HCT116 (cell line): ENCODE measurements around the gene CNPY1. TPM values are rescaled to one million over a fixed set of nuclear protein-coding genes. Genes with fewer than 3 reads are reported as not detected.

ENCODE experiments used
- ATAC-seq: fragments of 200-7000 bp; cut with Tn5 transposase; 2 replicates; pipeline ENCODE4 v1.9.1; 2020; ENCODE audit warnings: mild to moderate bottlenecking, moderate library complexity
- BruUV-seq: library from RNA; stranded (reverse); fragments of 400-500 nt; replicated peaks from 2 replicates; lab custom pipeline; 2021; lab: Mats Ljungman, UMichigan
- CTCF ChIA-PET: fragments of 300-600 bp; sonication (Branson Sonifier 250); formaldehyde crosslinking; loops from one replicate; lab custom pipeline; 2021; ENCODE audit warnings: antibody characterized with exemption; lab: Charles Lee
- POLR2A ChIA-PET: fragments of 300-600, 350-600 bp; sonication (Branson Sonifier 250); formaldehyde crosslinking; loops from one replicate; lab custom pipeline; 2021; ENCODE audit warnings: antibody characterized with exemption; lab: Charles Lee
- RAD21 ChIA-PET, 2 experiments: fragments of 300-600 bp; sonication (Branson Sonifier 250); formaldehyde crosslinking; loops; one replicate each; lab custom pipeline; 2023; ENCODE audit warnings: low total read pairs in 2 of 2; ENCODE audit not compliant: uncharacterized antibody in 2 of 2, unreplicated experiment in 2 of 2, low non-redundant PET in 1 of 2; lab: Charles Lee
- DNase-seq: peaks from one replicate; pipeline ENCODE4 v3.0.0-alpha.2; 2010; ENCODE audit warnings: low read depth, low spot score
- H2AFZ ChIP-seq: fragments of 200-600 bp; shearing (Covaris generic), sonication (generic); 2 replicates; pipeline ENCODE4 v1.6.1; 2017; ENCODE audit warnings: low read depth, mixed run types, mixed read lengths, antibody characterized with exemption, low read length; ENCODE audit not compliant: poor library complexity, severe bottlenecking
- H3K27ac ChIP-seq: 2 replicates; pipeline ENCODE4 v1.5.1; 2012; ENCODE audit warnings: low read depth, low read length
- H3K27me3 ChIP-seq: fragments of 200-600 bp; sonication (generic); 2 replicates; pipeline ENCODE4 v1.6.1; 2016; ENCODE audit warnings: mixed run types, low read length, mixed read lengths; ENCODE audit not compliant: insufficient read depth
- H3K36me3 ChIP-seq, 2 experiments: fragments of 200-500 bp in 1 of 2; fragments of 200-600 bp in 1 of 2; sonication (Bioruptor generic) in 1 of 2; sonication (generic) in 1 of 2; 2 replicates each; pipeline versions ENCODE4 v1.5.1 to v1.6.1; 2014 to 2016; ENCODE audit warnings: low read length in 2 of 2, inconsistent platforms in 1 of 2, mixed read lengths in 1 of 2, mixed run types in 1 of 2; ENCODE audit not compliant: insufficient read depth in 2 of 2, control insufficient read depth in 1 of 2
- H3K4me1 ChIP-seq, 2 experiments: fragments of 200-600 bp in 1 of 2; sonication (generic) in 1 of 2; 2 replicates each; pipeline versions ENCODE4 v1.5.1 to v1.6.1; 2012 to 2017; ENCODE audit warnings: low read length in 2 of 2, inconsistent platforms in 1 of 2, mild to moderate bottlenecking in 1 of 2, mixed read lengths in 1 of 2, mixed run types in 1 of 2, moderate library complexity in 1 of 2; ENCODE audit not compliant: insufficient read depth in 2 of 2, control insufficient read depth in 1 of 2
- H3K4me2 ChIP-seq: fragments of 200-600 bp; sonication (generic); 2 replicates; pipeline ENCODE4 v1.6.1; 2017; ENCODE audit warnings: mixed run types, low read length, mixed read lengths
- H3K4me3 ChIP-seq, 2 experiments: fragments of 200-600 bp in 1 of 2; sonication (generic) in 1 of 2; replicated peaks in 1 of 2; 2 replicates each; pipeline ENCODE4 v1.5.1; 2011 to 2016; ENCODE audit warnings: low read length in 2 of 2, control low read depth in 1 of 2, low read depth in 1 of 2, mild to moderate bottlenecking in 1 of 2, mixed read lengths in 1 of 2, mixed run types in 1 of 2
- H3K79me2 ChIP-seq: fragments of 200-600 bp; sonication (generic); 2 replicates; pipeline ENCODE4 v1.6.1; 2017; ENCODE audit warnings: mild to moderate bottlenecking, mixed run types, low read length, moderate library complexity, mixed read lengths; ENCODE audit not compliant: insufficient read depth
- H3K9ac ChIP-seq: fragments of 200-600 bp; sonication (generic); 2 replicates; pipeline ENCODE4 v1.6.1; 2016; ENCODE audit warnings: low read length, mixed read lengths
- H3K9me2 ChIP-seq: fragments of 200-600 bp; sonication (generic), shearing (Covaris generic); 2 replicates; pipeline ENCODE4 v1.6.1; 2017; ENCODE audit warnings: mixed run types, mild to moderate bottlenecking, moderate library complexity; ENCODE audit not compliant: insufficient read depth
- H3K9me3 ChIP-seq, 2 experiments: fragments of 200-500 bp in 1 of 2; fragments of 200-600 bp in 1 of 2; sonication (Bioruptor generic) in 1 of 2; sonication (generic) in 1 of 2; 2 replicates each; pipeline ENCODE4 v1.6.1; 2014 to 2017; ENCODE audit warnings: low read length in 2 of 2, mixed read lengths in 2 of 2, inconsistent platforms in 1 of 2, low read depth in 1 of 2, mild to moderate bottlenecking in 1 of 2, mixed run types in 1 of 2, moderate library complexity in 1 of 2; ENCODE audit not compliant: control insufficient read depth in 1 of 2, insufficient read depth in 1 of 2
- H4K20me1 ChIP-seq: fragments of 200-600 bp; sonication (generic), shearing (Covaris generic); 2 replicates; pipeline ENCODE4 v1.6.1; 2017; ENCODE audit warnings: mixed run types, mild to moderate bottlenecking, moderate library complexity; ENCODE audit not compliant: insufficient read depth
- CEBPB ChIP-seq: IDR thresholded peaks from 2 replicates; pipeline ENCODE4 v1.6.1; 2012; ENCODE audit warnings: low read depth
- EGR1 ChIP-seq: IDR thresholded peaks from 2 replicates; pipeline ENCODE4 v1.6.1; 2012; ENCODE audit warnings: low read depth
- ELF1 ChIP-seq: IDR thresholded peaks from 2 replicates; pipeline ENCODE4 v1.6.1; 2012; ENCODE audit warnings: low read depth, borderline replicate concordance
- EZH2 ChIP-seq: fragments of 200-600 bp; sonication (generic); IDR thresholded peaks from 2 replicates; pipeline ENCODE4 v1.6.1; 2017; ENCODE audit warnings: antibody characterized with exemption, mixed run types
- EZH2phosphoT487 ChIP-seq: fragments of 200-600 bp; IDR thresholded peaks from 2 replicates; pipeline ENCODE4 v1.6.1; 2018; ENCODE audit warnings: antibody characterized with exemption, borderline replicate concordance
- FOSL1 ChIP-seq: IDR thresholded peaks from 2 replicates; pipeline ENCODE4 v1.6.1; 2012; ENCODE audit warnings: low read depth
- JUND ChIP-seq: IDR thresholded peaks from 2 replicates; pipeline ENCODE4 v1.6.1; 2012
- POLR2A ChIP-seq: IDR thresholded peaks from 2 replicates; pipeline ENCODE4 v1.7.0; 2011; ENCODE audit warnings: borderline replicate concordance; ENCODE audit not compliant: insufficient read depth, insufficient read length; ENCODE audit errors: extremely low read depth
- POLR2AphosphoS5 ChIP-seq: IDR thresholded peaks from 2 replicates; pipeline ENCODE4 v1.6.1; 2011; ENCODE audit warnings: mild to moderate bottlenecking, low read depth, low read length, moderate library complexity
- RAD21 ChIP-seq: IDR thresholded peaks from 2 replicates; pipeline ENCODE4 v1.6.1; 2012; ENCODE audit warnings: low read depth, mild to moderate bottlenecking
- REST ChIP-seq: IDR thresholded peaks from 2 replicates; pipeline ENCODE4 v1.6.1; 2012; ENCODE audit warnings: low read depth
- SIN3A ChIP-seq: IDR thresholded peaks from 2 replicates; pipeline ENCODE4 v1.6.1; 2012; ENCODE audit warnings: low read depth
- SRF ChIP-seq: IDR thresholded peaks from 2 replicates; pipeline ENCODE4 v1.6.1; 2012; ENCODE audit warnings: low read depth
- TCF7L2 ChIP-seq: IDR thresholded peaks from 2 replicates; pipeline ENCODE4 v1.7.0; 2011; ENCODE audit warnings: borderline replicate concordance, inconsistent platforms; ENCODE audit not compliant: insufficient read depth, insufficient read length; ENCODE audit errors: extremely low read depth
- YY1 ChIP-seq: IDR thresholded peaks from 2 replicates; pipeline ENCODE4 v1.6.1; 2011; ENCODE audit warnings: low read length, low read depth, moderate library complexity, mild to moderate bottlenecking; ENCODE audit not compliant: insufficient replicate concordance; ENCODE audit errors: extremely low read depth
- ZBTB33 ChIP-seq: IDR thresholded peaks from 2 replicates; pipeline ENCODE4 v1.6.1; 2011; ENCODE audit warnings: mild to moderate bottlenecking, low read length, moderate library complexity; ENCODE audit not compliant: insufficient replicate concordance; ENCODE audit errors: extremely low read depth
- ZFX ChIP-seq: fragments of 450-650 bp; IDR thresholded peaks from 2 replicates; pipeline ENCODE4 v1.6.1; 2017
- ZNF274 ChIP-seq: fragments of 200-500 bp; sonication (Bioruptor generic); IDR thresholded peaks from 2 replicates; pipeline ENCODE4 v1.6.1; 2014; ENCODE audit warnings: mild to moderate bottlenecking, low read depth, low read length, inconsistent platforms
- intact Hi-C: fragments of 100-400 bp; cut with micrococcal nuclease; formaldehyde crosslinking; loops from 2 replicates; pipeline ENCODE4 v1.10.0; 2022
- total RNA-seq: library from RNA; stranded (reverse); gene quantifications from one replicate; pipeline ENCODE4 v1.2.1, GENCODE V29; 2021; ENCODE audit not compliant: unreplicated experiment
- TF ChIP-seq, protein P1 (sequence below): IDR thresholded peaks from 2 replicates; pipeline ENCODE4 v1.6.1; 2012
- TF ChIP-seq, protein P2 (sequence below): IDR thresholded peaks from 2 replicates; pipeline ENCODE4 v1.6.1; 2012

CNPY1 gene
- total RNA-seq, 1 experiment from 2014 or later, result not detected

- H3K4me3 ChIP-seq, result no peak overlapping the region
- ATAC-seq (no peak), DNase-seq (no peak)
- no peaks in the 10 kb centered on the region for H3K9me2 ChIP-seq
- POLR2A ChIA-PET, result no interaction called here
- no peak overlapping the region for H2AFZ ChIP-seq
- H3K79me2 ChIP-seq, result no peaks in the 10 kb centered on the region
- no TSS peak for BruUV-seq
- no peaks in the 10 kb centered on the region for H4K20me1 ChIP-seq
- no peak overlapping the region for H3K27ac ChIP-seq
- no peak for TF ChIP-seq SIN3A
- no peak for TF ChIP-seq RAD21
- no peak for TF ChIP-seq YY1
- TF ChIP-seq POLR2AphosphoS5, result no peak
- no peak for TF ChIP-seq CEBPB
- no peak for TF ChIP-seq ELF1
- TF ChIP-seq JUND, result no peak
- TF ChIP-seq SRF, result no peak
- TF ChIP-seq, protein P1, sequence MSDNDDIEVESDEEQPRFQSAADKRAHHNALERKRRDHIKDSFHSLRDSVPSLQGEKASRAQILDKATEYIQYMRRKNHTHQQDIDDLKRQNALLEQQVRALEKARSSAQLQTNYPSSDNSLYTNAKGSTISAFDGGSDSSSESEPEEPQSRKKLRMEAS, result no peak
- TF ChIP-seq ZFX, result no peak
- TF ChIP-seq EGR1, result no peak
- TF ChIP-seq EZH2, result no peak
- no peak for TF ChIP-seq ZBTB33
- no peak for TF ChIP-seq ZNF274
- no peak for TF ChIP-seq TCF7L2
- no peak for TF ChIP-seq FOSL1
- no peak for TF ChIP-seq EZH2phosphoT487
- TF ChIP-seq POLR2A, result no peak
- TF ChIP-seq, protein P2, sequence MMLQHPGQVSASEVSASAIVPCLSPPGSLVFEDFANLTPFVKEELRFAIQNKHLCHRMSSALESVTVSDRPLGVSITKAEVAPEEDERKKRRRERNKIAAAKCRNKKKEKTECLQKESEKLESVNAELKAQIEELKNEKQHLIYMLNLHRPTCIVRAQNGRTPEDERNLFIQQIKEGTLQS, result no peak
- TF ChIP-seq REST, result no peak
- H3K9ac ChIP-seq, result no peak overlapping the region
- H3K27me3 ChIP-seq, result no peaks in the 10 kb centered on the region
- RAD21 ChIA-PET, result no interaction called here
- H3K4me1 ChIP-seq, result no peaks in the 10 kb centered on the region; a peak in 1 of 4 replicates
- intact Hi-C loops, result no loop called here
- CTCF ChIA-PET, result no interaction called here
- peaks cover 0 to 6% of the 10 kb centered on the region in 2 experiments; a peak in 1 of 4 replicates for H3K9me3 ChIP-seq
- H3K36me3 ChIP-seq, result no peaks in the 10 kb centered on the region
- no peak overlapping the region for H3K4me2 ChIP-seq
Measured at GRCh38 chr7:155483868-155484325, 62.5 kb downstream of the CNPY1 start.
